Body of pancreas (tissue), 4 donors: ENCODE results near the gene FLRT1. TPM values are rescaled to one million over a fixed set of nuclear protein-coding genes. Genes with fewer than 3 reads are reported as not detected.

Experiments
- ATAC-seq: fragments of 150-250 bp; one replicate; pipeline ENCODE4 v1.9.1; 2016
- DNase-seq, 4 donors: peaks; one replicate each; pipeline ENCODE4 v3.0.0-alpha.2; 2019
- H3K27ac ChIP-seq, 4 donors: fragments of 200-600 bp; sonication (generic); 1 replicate in 3 of 4; 2 replicates in 1 of 4; pipeline versions ENCODE4 v1.5.1 to v1.6.1; 2016 to 2019; ENCODE audit warnings: mild to moderate bottlenecking in 1 of 4, mixed read lengths in 1 of 4, moderate library complexity in 1 of 4
- H3K27me3 ChIP-seq, 2 donors: fragments of 200-600 bp; sonication (generic); one replicate each; pipeline ENCODE4 v1.6.0; 2016; ENCODE audit warnings: mild to moderate bottlenecking in 1 of 2
- H3K36me3 ChIP-seq, 2 donors: fragments of 200-600 bp; sonication (generic); replicated peaks in 1 of 2; 2 replicates each; pipeline ENCODE4 v1.5.1; 2016; ENCODE audit warnings: low read depth in 2 of 2; ENCODE audit not compliant: insufficient read depth in 1 of 2
- H3K4me1 ChIP-seq: fragments of 200-600 bp; sonication (generic); one replicate; pipeline ENCODE4 v1.6.0; 2016
- H3K4me3 ChIP-seq, 2 donors: fragments of 200-600 bp; sonication (generic); 1 replicate in 1 of 2; 2 replicates in 1 of 2; pipeline ENCODE4 v1.5.1; 2016 to 2019
- H3K9me3 ChIP-seq, 3 donors: fragments of 200-600 bp; sonication (generic); 1 replicate in 2 of 3; 2 replicates in 1 of 3; pipeline ENCODE4 v1.5.1; 2016
- POLR2A ChIP-seq, 3 donors: fragments of 450-650 bp; IDR thresholded peaks; one replicate each; pipeline ENCODE4 v1.6.1; 2016; ENCODE audit warnings: antibody characterized with exemption in 3 of 3, mild to moderate bottlenecking in 2 of 3
- WGBS, 2 donors: methylation state at CpG; one replicate each; pipeline ENCODE4 v1.1.5; 2017; 5-methylcytosine and 5-hydroxymethylcytosine counted together
- intact Hi-C: fragments of 100-400 bp; cut with DNase I; formaldehyde crosslinking; loops from one replicate; pipeline ENCODE4 v1.15.1; 2023
- total RNA-seq, 2 donors: library from RNA; depleted of rRNA; stranded (reverse); fragments of >200 nt; gene quantifications; one replicate each; pipeline ENCODE4 v1.1.0, GENCODE V29; 2016
- TF ChIP-seq, protein P1 (sequence below), 7 experiments: fragments of 450-650 bp in 4 of 7; fragments of 200-600 bp in 3 of 7; sonication (generic) in 3 of 7; IDR thresholded peaks; one replicate each; pipeline ENCODE4 v1.5.1; 2016 to 2019; ENCODE audit warnings: antibody characterized with exemption in 7 of 7

FLRT1 gene
- total RNA-seq, 2 donors from 2014 or later = 0.26 TPM; not detected in 1

GRCh38 chr11:64026575-64027205 is 9.0 kb upstream of the FLRT1 start:
- H3K4me3 ChIP-seq = no peak overlapping the region
- TF ChIP-seq, protein P1, sequence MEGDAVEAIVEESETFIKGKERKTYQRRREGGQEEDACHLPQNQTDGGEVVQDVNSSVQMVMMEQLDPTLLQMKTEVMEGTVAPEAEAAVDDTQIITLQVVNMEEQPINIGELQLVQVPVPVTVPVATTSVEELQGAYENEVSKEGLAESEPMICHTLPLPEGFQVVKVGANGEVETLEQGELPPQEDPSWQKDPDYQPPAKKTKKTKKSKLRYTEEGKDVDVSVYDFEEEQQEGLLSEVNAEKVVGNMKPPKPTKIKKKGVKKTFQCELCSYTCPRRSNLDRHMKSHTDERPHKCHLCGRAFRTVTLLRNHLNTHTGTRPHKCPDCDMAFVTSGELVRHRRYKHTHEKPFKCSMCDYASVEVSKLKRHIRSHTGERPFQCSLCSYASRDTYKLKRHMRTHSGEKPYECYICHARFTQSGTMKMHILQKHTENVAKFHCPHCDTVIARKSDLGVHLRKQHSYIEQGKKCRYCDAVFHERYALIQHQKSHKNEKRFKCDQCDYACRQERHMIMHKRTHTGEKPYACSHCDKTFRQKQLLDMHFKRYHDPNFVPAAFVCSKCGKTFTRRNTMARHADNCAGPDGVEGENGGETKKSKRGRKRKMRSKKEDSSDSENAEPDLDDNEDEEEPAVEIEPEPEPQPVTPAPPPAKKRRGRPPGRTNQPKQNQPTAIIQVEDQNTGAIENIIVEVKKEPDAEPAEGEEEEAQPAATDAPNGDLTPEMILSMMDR (IDR thresholded peaks at IDR 0.05) = no peak
- no peak for TF ChIP-seq POLR2A (IDR thresholded peaks at IDR 0.05)
- ATAC-seq = no peak
- intact Hi-C loops = no loop called here
- H3K36me3 ChIP-seq = no peaks in the 10 kb centered on the region
- 89 to 90% methylated on average over 7 of the region's 7 CpGs for WGBS, 2 donors
- H3K4me1 ChIP-seq = peaks cover 6% of the 10 kb centered on the region
- DNase-seq = no peak
- no peaks in the 10 kb centered on the region for H3K9me3 ChIP-seq
- no peak overlapping the region for H3K27ac ChIP-seq
- no peaks in the 10 kb centered on the region for H3K27me3 ChIP-seq

DNA sequence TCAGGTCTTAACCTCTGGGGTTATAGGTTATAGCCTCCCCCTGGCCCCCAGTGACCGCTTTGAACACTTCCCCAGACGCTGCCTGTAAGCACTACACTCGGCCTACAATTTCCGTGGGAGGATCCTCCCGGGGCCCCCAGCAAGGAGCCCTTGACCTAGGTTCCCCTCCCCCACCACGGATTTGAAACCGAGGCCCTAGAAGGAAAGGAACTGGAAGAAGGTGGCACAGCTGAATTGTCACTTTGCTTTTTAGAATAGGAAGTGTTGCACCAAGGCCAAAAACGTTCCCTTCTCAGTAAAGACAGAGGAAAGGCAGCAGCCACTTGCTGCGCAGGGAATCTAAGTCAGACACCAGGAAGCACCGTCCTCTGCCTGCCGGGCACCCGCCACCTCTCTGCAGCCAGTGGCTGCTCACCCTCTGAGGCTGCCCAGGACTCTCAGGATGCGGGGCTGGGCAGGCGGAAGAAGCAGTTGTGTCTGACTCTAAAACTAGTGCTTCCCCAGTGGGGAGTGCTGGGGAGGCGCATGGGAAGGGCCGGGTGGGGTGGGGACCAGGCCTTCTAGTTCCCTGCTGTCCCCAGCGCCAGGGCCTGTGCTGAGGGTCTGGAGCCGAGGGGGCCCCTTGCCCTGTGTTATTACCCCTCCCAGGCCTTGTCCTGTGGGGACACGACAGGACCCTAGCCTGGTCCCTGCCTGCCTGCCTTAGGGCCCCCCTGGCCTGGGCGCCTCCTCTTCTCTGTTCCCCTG is 7.9 kb upstream of the FLRT1 start:
- TF ChIP-seq, protein P1 (IDR thresholded peaks at IDR 0.05) = no peak
- TF ChIP-seq POLR2A (IDR thresholded peaks at IDR 0.05) = no peak
- H3K4me3 ChIP-seq = no peak overlapping the region
- intact Hi-C loops = no loop called here
- H3K27ac ChIP-seq = no peak overlapping the region
- H3K27me3 ChIP-seq = no peaks in the 10 kb centered on the region
- peaks cover 6% of the 10 kb centered on the region for H3K4me1 ChIP-seq
- no peaks in the 10 kb centered on the region for H3K36me3 ChIP-seq
- ATAC-seq (no peak), DNase-seq (peak in 1 of 4 donors; percentile 33)
- no peaks in the 10 kb centered on the region for H3K9me3 ChIP-seq
- 60 to 73% methylated on average over 12 to 18 of the region's 20 CpGs for WGBS, 2 donors

GRCh38 chr11:64028398-64029115 is 7.2 kb upstream of the FLRT1 start:
- ATAC-seq = no peak
- 62 to 78% methylated on average over 19 to 20 of the region's 22 CpGs for WGBS, 2 donors
- intact Hi-C loops = no loop called here
- no peaks in the 10 kb centered on the region for H3K9me3 ChIP-seq
- no peaks in the 10 kb centered on the region for H3K27me3 ChIP-seq
- no peak for TF ChIP-seq POLR2A (IDR thresholded peaks at IDR 0.05)
- TF ChIP-seq, protein P1 (IDR thresholded peaks at IDR 0.05) = no peak
- H3K4me3 ChIP-seq = no peak overlapping the region
- H3K27ac ChIP-seq = no peak overlapping the region
- H3K4me1 ChIP-seq = peaks cover 6% of the 10 kb centered on the region
- DNase-seq = peak in 1 of 4 donors; percentile 16
- H3K36me3 ChIP-seq = no peaks in the 10 kb centered on the region

DNA sequence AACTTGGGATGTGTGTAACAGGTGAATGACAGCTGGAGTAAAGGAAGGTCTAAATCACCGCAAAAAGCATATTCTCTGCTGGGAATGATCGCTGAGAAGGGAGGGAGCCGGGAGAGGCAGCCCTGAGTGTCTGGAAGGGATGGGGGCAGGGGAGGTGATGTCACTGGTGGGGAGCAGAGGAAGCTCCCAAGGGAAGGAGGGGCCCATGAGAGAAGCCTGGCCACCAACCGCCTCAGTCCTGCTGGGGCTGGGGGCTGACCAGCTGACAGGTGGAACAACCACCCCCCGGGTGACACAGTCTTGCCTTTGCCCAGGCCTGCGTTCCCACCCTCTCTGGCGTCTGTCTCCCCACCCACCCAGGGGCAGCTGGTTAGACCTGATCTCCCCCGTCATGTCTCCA is 6.0 kb upstream of the FLRT1 start:
- H3K27me3 ChIP-seq = no peaks in the 10 kb centered on the region
- H3K27ac ChIP-seq = no peak overlapping the region
- 77 to 87% methylated on average over 7 to 8 of the region's 8 CpGs for WGBS, 2 donors
- TF ChIP-seq POLR2A (IDR thresholded peaks at IDR 0.05) = no peak
- TF ChIP-seq, protein P1 (IDR thresholded peaks at IDR 0.05) = no peak
- H3K9me3 ChIP-seq = no peaks in the 10 kb centered on the region
- H3K4me3 ChIP-seq = no peak overlapping the region
- H3K4me1 ChIP-seq = peaks cover 6% of the 10 kb centered on the region
- DNase-seq (no peak), ATAC-seq (no peak)
- no peaks in the 10 kb centered on the region for H3K36me3 ChIP-seq
- intact Hi-C loops = no loop called here
